ENCODE results near the gene RHBDF2. TPM values are rescaled to one million over a fixed set of nuclear protein-coding genes. Genes with fewer than 3 reads are reported as not detected.
A peak's percentile ranks its signal among the peaks of the same experiment; 100 is the strongest.

The RHBDF2 gene
- total RNA-seq, 2 experiments from 2014 or later, result 33.2 to 33.8 TPM

DNA sequence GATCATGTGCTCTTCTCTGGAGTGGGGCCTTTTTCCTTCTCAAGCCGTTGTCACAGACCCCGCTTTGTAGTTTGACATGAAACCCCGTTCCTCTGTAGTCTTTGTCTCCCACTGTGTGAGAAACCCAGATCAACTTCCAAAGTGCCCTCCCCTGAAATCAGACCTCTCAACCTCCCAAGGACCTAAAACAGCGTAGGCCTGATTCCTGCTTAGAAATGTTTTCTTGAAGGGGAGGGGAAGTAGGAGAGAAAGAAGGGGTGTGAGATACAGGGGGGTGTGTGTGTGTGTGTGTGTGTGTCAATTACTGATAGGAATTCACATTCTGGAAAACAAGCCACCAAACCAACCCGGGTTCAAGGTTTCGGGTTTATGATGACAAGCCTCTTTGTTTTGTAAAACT is 49.7 kb downstream of the RHBDF2 start:
- no peak for DNase-seq
- no peak overlapping the region for H3K27ac Mint-ChIP-seq
- peaks cover 54% of the 10 kb centered on the region for H3K4me1 Mint-ChIP-seq
- H3K36me3 Mint-ChIP-seq (ENCODE audit: low read depth), result peaks cover 6% of the 10 kb centered on the region
- CTCF ChIA-PET, result interaction anchor here (0.7 kb wide), 1 partner anchor 147 kb away, joined by 4 read pairs; no protein-coding TSS in a partner anchor
- H3K9me3 Mint-ChIP-seq, result no peaks in the 10 kb centered on the region
- POLR2A ChIA-PET, result interaction anchor here (1.1 to 1.8 kb wide), 5 partner anchors 14 to 388 kb away, joined by 3 to 6 read pairs (median 5); partner anchors contain the start of gene PRPSAP1
- H3K27me3 Mint-ChIP-seq, result no peaks in the 10 kb centered on the region
- peak overlapping the region; percentile 91 for H3K4me3 Mint-ChIP-seq

DNA sequence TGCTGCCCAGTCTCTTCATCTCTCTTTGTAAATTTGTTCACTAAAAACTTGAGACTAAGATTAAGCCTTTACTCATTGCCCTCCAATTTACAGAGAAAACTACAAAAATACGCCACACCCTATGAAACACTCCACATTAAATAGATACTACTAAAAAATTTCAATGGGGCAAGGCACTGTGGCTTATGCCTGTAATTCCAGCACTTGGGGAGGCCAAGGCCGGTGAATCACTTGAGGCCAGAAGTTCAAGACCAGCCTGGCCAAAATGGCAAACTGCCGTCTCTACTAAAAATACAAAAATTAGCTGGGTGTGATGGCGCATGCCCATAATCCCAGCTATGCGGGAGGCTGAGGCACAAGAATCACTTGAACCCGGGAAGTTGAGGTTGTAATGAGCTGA is 52.1 kb downstream of the RHBDF2 start:
- Mint-ChIP-seq H3K4me3 (no peak overlapping the region), H3K36me3 (ENCODE audit: low read depth) (peaks cover 6% of the 10 kb centered on the region), H3K4me1 (peaks cover 77% of the 10 kb centered on the region), H3K9me3 (no peaks in the 10 kb centered on the region), H3K27ac (no peak overlapping the region), H3K27me3 (no peaks in the 10 kb centered on the region)
- no peak for DNase-seq
- ChIA-PET CTCF (interaction anchor here (0.7 to 1.9 kb wide), 2 partner anchors 64 kb away, joined by 3 to 5 read pairs; no protein-coding TSS in a partner anchor), POLR2A (no interaction called here)

DNA sequence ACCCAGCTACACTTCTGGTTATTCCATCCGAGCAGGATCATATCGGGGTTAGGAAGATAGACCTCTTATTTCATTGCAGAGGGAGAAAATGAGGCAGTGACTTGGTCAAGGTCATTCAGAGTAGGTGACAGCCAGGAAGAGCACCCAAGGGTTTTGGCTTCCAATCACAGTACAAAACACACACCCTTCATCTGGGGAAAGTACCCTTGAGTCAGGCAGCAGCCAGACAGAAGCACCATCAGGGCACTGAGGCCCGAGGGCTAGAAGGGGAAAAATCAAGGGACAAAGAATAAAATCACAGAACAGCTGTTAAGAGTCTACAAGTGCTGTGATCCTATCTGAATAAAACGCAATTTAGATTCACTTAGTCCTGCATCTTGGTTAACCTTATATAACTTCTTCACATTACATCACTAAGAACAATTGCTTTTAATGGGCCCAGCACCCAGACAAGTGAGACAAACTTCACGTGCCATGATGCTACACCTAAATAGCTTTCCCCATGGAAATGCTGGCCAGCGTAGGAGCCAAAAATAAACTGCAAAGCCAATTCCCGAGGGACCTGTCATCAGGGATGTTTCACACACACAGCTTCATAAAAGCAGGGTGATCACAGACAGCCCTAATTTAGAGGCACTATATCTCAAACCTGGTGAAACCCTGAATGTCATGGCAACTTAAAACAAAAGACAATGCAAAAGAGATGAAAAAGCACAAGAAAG is 53.1 kb downstream of the RHBDF2 start:
- ChIA-PET POLR2A (no interaction called here), CTCF (no interaction called here)
- Mint-ChIP-seq H3K9me3 (no peaks in the 10 kb centered on the region), H3K36me3 (ENCODE audit: low read depth) (peaks cover 6% of the 10 kb centered on the region), H3K27ac (no peak overlapping the region), H3K27me3 (no peaks in the 10 kb centered on the region), H3K4me3 (no peak overlapping the region), H3K4me1 (peaks cover 81% of the 10 kb centered on the region)
- DNase-seq, result no peak

DNA sequence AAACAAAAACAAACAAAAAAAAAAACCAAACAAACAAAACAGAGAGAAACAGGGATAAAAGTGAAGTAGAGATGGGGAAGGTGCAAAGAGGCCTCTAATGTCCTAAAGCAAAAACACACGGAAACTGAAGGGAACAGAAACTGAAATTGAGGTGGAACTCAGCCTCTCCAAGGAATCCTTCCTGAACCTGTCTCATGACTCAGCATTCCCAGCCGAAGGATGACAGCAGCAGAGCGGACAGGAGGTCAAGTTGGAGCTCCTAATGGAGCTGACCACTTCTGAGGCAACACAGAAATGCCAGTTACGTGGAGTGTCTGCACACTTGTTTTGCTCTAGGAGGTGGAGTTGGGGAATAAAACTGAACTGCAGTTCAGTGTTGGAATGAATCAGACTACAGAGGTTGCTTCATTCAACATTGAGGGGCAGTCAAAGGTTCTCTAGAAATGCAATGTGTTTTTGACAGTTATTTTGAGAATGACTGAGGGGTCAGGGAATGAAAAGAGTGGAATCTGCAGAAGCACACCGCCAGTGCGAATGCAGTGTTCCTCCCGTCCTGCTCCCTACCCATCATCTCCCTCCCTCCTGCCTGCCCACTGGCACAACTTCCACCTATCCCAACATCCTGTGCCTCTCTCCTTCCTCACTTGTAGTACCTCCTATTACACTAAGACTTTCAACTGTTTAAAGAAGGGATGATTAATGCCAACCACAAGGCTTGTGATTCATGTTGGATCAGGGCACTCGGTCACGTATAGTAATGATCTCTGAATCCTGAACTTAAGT is 54.6 kb downstream of the RHBDF2 start:
- H3K4me3 Mint-ChIP-seq, result no peak overlapping the region
- peaks cover 89% of the 10 kb centered on the region for H3K4me1 Mint-ChIP-seq
- peaks cover 10% of the 10 kb centered on the region for H3K36me3 Mint-ChIP-seq (ENCODE audit: low read depth)
- H3K9me3 Mint-ChIP-seq, result no peaks in the 10 kb centered on the region
- no peaks in the 10 kb centered on the region for H3K27me3 Mint-ChIP-seq
- ChIA-PET POLR2A (no interaction called here), CTCF (no interaction called here)
- H3K27ac Mint-ChIP-seq, result no peak overlapping the region
- DNase-seq, result no peak

DNA sequence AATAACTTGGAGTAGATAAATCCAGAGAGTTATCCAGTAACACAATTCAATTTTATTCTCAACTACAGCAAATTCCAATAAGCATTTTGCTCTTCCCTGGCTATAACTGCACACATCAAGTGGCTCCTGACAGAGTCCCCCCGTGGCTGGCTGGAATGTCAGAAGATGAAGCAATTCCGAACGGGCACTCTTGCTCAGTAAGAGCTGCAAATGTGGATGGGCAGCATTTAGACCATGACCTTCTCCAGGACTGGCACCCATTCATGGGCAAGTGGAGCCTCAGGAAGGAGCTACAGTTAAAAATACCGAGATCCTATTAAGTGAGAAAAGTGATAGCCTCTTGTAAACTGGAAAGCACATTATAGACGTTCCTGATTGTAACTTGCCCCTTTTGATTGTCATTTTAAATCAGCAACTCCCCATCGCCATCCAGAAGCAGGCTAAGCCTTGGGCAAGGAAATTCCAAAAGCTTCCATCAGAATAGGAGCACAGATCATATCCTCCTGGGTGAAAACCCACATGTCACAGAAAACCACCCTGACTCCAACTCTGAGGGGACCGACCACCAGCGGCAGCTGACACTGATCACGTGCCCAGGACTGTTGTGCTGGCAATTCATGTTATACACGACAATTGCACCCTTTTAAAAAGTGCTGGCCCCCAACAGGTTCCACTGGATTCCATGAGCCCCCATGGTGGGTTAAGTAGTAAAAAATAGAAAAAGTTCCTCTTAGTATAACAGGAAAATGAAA is 55.4 kb downstream of the RHBDF2 start:
- no peak overlapping the region for H3K4me3 Mint-ChIP-seq
- DNase-seq, result no peak
- CTCF ChIA-PET, result interaction anchor here (0.8 to 1.0 kb wide), 4 partner anchors 11 to 55 kb away, joined by 3 to 4 read pairs (median 4); partner anchors contain the start of gene RHBDF2
- no peak overlapping the region for H3K27ac Mint-ChIP-seq
- peaks cover 88% of the 10 kb centered on the region for H3K4me1 Mint-ChIP-seq
- no peaks in the 10 kb centered on the region for H3K9me3 Mint-ChIP-seq
- POLR2A ChIA-PET, result no interaction called here
- H3K36me3 Mint-ChIP-seq (ENCODE audit: low read depth), result peaks cover 7% of the 10 kb centered on the region
- H3K27me3 Mint-ChIP-seq, result no peaks in the 10 kb centered on the region

DNA sequence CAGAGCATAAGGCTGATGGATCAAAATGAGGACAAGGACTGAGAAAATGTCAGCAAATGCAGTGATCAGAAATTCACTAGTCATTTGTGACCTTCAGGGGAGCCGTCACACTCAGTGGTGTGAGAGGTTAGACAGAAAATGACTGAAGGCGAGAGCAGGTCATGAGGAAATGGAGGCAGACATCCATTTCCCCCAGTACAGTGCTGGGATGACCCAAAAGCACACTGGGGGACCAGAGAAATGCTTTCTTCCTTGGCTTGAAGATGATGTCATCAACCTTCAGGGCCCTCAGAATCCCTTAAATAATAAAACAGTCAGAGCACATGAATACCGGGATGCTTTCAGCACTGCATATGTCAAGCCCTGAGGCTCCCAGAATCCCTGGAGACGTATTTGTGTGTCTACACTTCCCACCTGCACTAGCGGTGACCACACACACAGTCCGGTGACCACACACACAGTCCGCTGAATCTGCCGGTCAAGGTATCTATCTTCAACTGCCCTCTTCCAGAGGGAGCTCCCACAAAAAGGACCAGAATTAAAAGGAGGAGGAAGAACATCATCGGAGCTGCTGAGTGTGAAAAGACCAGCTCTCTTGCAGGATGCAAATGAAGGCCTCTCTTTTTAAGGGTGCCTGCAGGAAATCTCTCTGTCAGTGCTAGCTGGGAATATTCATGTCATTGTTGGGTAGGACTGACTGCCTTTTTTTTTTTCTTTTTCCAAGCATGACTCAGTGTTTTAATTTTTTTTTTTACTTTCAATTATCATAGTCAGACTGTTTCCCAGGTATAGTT is 56.5 kb downstream of the RHBDF2 start:
- H3K4me1 Mint-ChIP-seq, result peaks cover 81% of the 10 kb centered on the region
- POLR2A ChIA-PET, result no interaction called here
- peaks cover 3% of the 10 kb centered on the region for H3K36me3 Mint-ChIP-seq (ENCODE audit: low read depth)
- no peak for DNase-seq
- CTCF ChIA-PET, result interaction anchor here (0.6 to 2.0 kb wide), 6 partner anchors 9 to 57 kb away, joined by 3 to 9 read pairs (median 4); partner anchors contain the start of genes RHBDF2 and UBE2O
- H3K4me3 Mint-ChIP-seq, result no peak overlapping the region
- H3K9me3 Mint-ChIP-seq, result no peaks in the 10 kb centered on the region
- no peaks in the 10 kb centered on the region for H3K27me3 Mint-ChIP-seq
- H3K27ac Mint-ChIP-seq, result peak overlapping the region; percentile 28

DNA sequence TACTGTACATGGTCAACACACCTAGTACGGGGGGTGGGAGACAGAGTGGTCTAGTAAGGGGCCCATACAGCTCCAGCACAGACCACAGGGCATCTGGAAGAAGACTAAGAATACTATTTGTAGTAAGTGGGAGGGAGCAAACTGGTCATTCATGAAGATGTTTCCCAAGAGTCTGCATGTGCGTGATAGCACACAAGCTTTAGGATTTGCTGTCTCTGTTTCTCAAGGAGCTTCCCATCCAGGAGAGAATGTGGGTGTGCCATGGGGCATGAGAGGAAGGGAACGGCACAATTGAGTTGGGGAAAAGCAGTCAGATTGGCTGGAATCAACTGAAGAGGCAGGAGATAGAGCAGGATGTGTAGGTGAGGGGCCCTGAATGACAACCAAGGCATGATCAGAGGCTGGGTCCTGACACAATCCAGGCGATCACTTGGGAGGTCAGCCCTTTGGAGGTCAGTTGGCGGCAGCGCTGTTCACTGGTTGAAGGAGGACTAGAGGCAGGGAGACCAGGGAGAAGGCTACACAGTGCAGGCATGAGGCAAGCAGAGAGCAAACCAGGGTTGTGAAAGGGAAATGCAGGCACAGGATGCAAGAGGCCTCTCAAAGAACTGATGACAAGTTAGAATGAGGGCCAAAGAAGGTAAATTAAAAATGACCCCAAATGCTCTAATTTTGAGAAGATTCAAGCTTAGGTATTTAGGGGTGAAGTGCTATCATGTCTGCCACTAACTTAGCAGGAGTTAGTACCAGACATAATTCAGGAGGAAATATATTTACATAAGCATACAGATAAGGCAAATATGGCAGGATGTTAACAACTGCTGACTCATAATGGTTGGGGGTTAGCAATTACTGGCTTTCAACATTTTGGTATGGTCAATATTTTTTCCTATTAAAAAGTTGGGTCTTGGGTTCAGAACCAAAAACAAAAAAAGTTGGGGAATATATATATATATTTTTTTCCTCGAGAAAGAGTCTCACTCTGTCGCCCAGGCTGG is 58.6 kb downstream of the RHBDF2 start:
- POLR2A ChIA-PET, result no interaction called here
- Mint-ChIP-seq H3K4me3 (no peak overlapping the region), H3K4me1 (peaks cover 68% of the 10 kb centered on the region), H3K27ac (peak overlapping the region; percentile 73), H3K36me3 (ENCODE audit: low read depth) (peaks cover 3% of the 10 kb centered on the region), H3K9me3 (no peaks in the 10 kb centered on the region), H3K27me3 (no peaks in the 10 kb centered on the region)
- CTCF ChIA-PET, result interaction anchor here (2.0 kb wide), 1 partner anchor 11 kb away, joined by 9 read pairs; the partner anchor contains the start of gene UBE2O
- no peak for DNase-seq

DNA sequence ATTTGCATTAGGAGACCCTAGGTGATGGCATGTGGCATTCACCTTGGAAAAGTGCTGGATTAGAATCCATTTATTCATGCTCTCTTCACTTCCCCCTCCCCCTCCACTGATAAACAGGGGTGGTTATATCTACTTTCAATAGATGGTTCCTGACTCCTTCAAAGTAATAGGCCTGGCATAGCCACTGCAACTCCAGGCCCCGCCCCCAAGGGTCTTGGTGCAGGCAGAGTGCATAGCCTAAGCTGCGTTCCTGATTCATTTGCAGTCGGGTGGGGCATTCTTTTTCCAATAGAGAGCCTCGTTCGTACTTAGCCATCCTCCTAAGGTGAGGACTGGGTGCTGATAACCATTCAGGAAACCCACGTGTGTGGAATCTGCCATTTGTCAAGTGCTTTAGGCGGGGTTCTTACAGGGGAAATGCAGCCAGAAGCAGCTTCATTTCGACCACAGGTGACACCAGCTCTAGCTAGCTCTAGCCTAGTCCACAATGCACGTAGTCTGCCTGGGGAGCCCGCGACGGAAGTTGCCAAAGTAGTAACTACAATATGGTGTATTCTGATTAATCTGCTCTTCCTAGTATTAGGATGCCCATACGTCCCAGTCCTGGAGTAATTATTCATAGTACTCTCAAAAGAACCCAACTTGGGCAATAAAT is 59.4 kb downstream of the RHBDF2 start:
- peaks cover 59% of the 10 kb centered on the region for H3K4me1 Mint-ChIP-seq

DNA sequence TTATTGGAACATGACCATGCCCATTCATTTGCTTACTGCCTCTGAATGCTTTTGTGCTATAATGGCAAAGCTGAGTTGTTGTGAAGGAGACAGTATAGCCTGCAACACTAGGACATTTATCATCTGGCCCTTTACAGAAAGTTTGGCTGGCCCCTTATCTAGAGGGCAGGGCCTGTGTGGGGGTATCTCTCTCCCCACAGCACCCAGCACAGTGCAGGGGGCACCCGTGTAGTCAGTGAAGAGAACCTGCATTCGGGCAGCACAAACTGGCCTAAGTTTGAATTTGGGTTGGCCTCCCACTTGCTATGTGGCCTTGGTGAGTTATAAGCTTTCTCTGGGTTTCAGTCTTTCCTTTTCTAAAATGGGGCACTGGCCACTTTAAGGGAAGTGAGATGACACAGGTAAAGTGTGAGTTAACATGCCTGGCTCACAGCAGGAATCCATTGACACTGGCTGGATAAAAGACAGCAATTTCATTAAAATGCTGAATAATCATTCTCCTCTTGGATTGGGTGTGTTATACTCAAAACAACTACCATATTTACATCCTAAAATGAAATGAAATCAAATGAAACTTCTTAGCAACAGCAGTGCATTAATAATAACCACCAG is 60.4 kb downstream of the RHBDF2 start:
- H3K9me3 Mint-ChIP-seq, result no peaks in the 10 kb centered on the region
- no peak overlapping the region for H3K4me3 Mint-ChIP-seq
- CTCF ChIA-PET, result no interaction called here
- H3K36me3 Mint-ChIP-seq (ENCODE audit: low read depth), result peaks cover 3% of the 10 kb centered on the region
- H3K27me3 Mint-ChIP-seq, result no peaks in the 10 kb centered on the region
- H3K27ac Mint-ChIP-seq, result no peak overlapping the region
- peaks cover 50% of the 10 kb centered on the region for H3K4me1 Mint-ChIP-seq
- POLR2A ChIA-PET, result no interaction called here
- DNase-seq, result no peak

More for the DNA sequence above, 59.4 kb downstream of the RHBDF2 start:
- no peak for DNase-seq
- Mint-ChIP-seq H3K36me3 (ENCODE audit: low read depth) (peaks cover 3% of the 10 kb centered on the region), H3K27me3 (no peaks in the 10 kb centered on the region), H3K4me3 (no peak overlapping the region), H3K9me3 (no peaks in the 10 kb centered on the region), H3K27ac (peak overlapping the region; percentile 73)
- ChIA-PET CTCF (no interaction called here), POLR2A (no interaction called here)

DNA sequence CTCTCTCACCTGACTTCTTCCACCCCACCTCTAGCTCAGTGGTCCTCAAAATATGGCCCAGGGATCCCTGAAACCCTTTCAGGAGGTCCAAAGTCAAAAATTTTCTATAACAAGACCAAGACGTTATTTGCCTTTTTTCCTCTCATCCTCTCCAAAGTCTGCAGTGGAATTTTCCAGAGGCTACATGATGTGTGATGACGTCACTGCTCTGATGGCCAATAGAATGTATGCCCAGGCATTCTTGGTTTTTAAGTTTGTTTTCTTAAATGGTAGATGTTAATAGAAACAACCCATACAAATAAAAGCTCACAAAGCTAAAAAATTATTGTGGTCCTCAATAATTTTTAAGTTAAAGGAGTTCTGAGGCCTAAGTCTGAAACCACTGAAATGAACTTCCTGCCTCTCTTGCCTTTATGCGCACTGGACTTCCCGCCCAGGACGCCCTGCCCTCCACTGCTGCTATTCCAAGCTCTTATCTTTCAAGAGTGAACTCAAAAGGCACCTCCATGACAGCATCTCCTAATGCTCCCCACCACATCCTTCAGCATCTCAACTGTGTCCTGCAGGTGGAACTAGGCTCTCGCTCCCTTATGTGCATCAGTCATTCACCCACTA is 61.8 kb downstream of the RHBDF2 start:
- DNase-seq, result no peak
- H3K36me3 Mint-ChIP-seq (ENCODE audit: low read depth), result peaks cover 3% of the 10 kb centered on the region
- H3K27me3 Mint-ChIP-seq, result no peaks in the 10 kb centered on the region
- POLR2A ChIA-PET, result no interaction called here
- CTCF ChIA-PET, result interaction anchor here (1.7 kb wide), 1 partner anchor 14 kb away, joined by 4 read pairs; the partner anchor contains the start of gene UBE2O
- peaks cover 36% of the 10 kb centered on the region for H3K4me1 Mint-ChIP-seq
- H3K9me3 Mint-ChIP-seq, result no peaks in the 10 kb centered on the region
- no peak overlapping the region for H3K4me3 Mint-ChIP-seq
- H3K27ac Mint-ChIP-seq, result no peak overlapping the region
